ENCODE measurements around the gene ZNF581. TPM values are rescaled to one million over a fixed set of nuclear protein-coding genes. Genes with fewer than 3 reads are reported as not detected.

Gene ZNF581
- total RNA-seq, 1 experiment from 2014 or later: 46.2 TPM

GRCh38 chr19:55611983-55612645 lies 31.3 kb upstream of the ZNF581 start:
- intact Hi-C loops (cut with micrococcal nuclease; ENCODE audit: unreplicated experiment): no loop called here
- ChIA-PET POLR2A (no interaction called here), CTCF (no interaction called here)
- no peak for TF ChIP-seq CTCF (IDR thresholded peaks at IDR 0.05; ENCODE audit: insufficient read depth in 1 of 2, low read depth in 1 of 2, low read length in 1 of 2, severe bottlenecking in 1 of 2, unreplicated experiment in 1 of 2)
- Histone ChIP-seq H3K4me1 (no peaks in the 10 kb centered on the region), H3K27me3 (replicated peaks; ENCODE audit: control insufficient read depth, insufficient read depth, low read length) (no peaks in the 10 kb centered on the region), H3K4me3 (ENCODE audit: low read depth, low read length) (no peak overlapping the region), H3K36me3 (ENCODE audit: control insufficient read depth, insufficient read depth, low read length) (no peaks in the 10 kb centered on the region), H3K9me3 (no peaks in the 10 kb centered on the region)
- no peak for DNase-seq
- H3K27ac Mint-ChIP-seq (ENCODE audit: unreplicated experiment): no peak overlapping the region
- H3K4me1 Mint-ChIP-seq (ENCODE audit: low read depth, unreplicated experiment): no peaks in the 10 kb centered on the region
- H3K9me3 Mint-ChIP-seq (ENCODE audit: unreplicated experiment): no peaks in the 10 kb centered on the region
- BruUV-seq (replicated peaks): no TSS peak
- H3K36me3 Mint-ChIP-seq (ENCODE audit: insufficient read depth, unreplicated experiment): peaks cover 14% of the 10 kb centered on the region
- H3K27me3 Mint-ChIP-seq (ENCODE audit: insufficient read depth, unreplicated experiment): no peaks in the 10 kb centered on the region
- no peak overlapping the region for H3K4me3 Mint-ChIP-seq (ENCODE audit: unreplicated experiment)

DNA sequence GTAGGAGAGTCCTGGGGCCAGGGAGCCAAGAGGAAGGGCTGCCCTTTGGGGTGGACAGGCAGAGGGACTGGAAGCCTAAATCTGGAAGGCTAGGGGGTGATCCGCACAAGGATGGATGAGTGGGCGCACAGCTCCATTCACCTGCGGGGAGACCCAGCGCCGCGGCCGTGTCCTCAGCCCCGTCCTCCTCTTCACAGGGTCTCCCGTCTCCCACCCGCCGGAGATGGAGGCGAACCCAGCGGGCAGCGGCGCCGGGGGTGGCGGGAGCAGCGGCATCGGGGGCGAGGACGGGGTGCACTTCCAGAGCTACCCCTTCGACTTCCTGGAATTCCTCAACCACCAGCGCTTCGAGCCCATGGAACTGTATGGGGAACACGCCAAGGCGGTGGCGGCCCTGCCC lies 30.1 kb upstream of the ZNF581 start:
- DNase-seq: no peak
- H3K27me3 Mint-ChIP-seq (ENCODE audit: insufficient read depth, unreplicated experiment): no peaks in the 10 kb centered on the region
- BruUV-seq (replicated peaks): no TSS peak
- peaks cover 18% of the 10 kb centered on the region for H3K36me3 Mint-ChIP-seq (ENCODE audit: insufficient read depth, unreplicated experiment)
- H3K9me3 ChIP-seq: no peaks in the 10 kb centered on the region
- POLR2A ChIA-PET: no interaction called here
- H3K4me1 Mint-ChIP-seq (ENCODE audit: low read depth, unreplicated experiment): no peaks in the 10 kb centered on the region
- CTCF ChIA-PET: no interaction called here
- no peaks in the 10 kb centered on the region; the same call in 1 of the 2 replicates for H3K36me3 ChIP-seq (ENCODE audit: control insufficient read depth, insufficient read depth, low read length)
- no peak overlapping the region for H3K27ac Mint-ChIP-seq (ENCODE audit: unreplicated experiment)
- no peak for TF ChIP-seq CTCF (IDR thresholded peaks at IDR 0.05; ENCODE audit: insufficient read depth in 1 of 2, low read depth in 1 of 2, low read length in 1 of 2, severe bottlenecking in 1 of 2, unreplicated experiment in 1 of 2)
- no peak overlapping the region for H3K4me3 Mint-ChIP-seq (ENCODE audit: unreplicated experiment)
- no peaks in the 10 kb centered on the region for H3K4me1 ChIP-seq
- intact Hi-C loops (cut with micrococcal nuclease; ENCODE audit: unreplicated experiment): no loop called here
- no peak overlapping the region for H3K4me3 ChIP-seq (ENCODE audit: low read depth, low read length)
- H3K9me3 Mint-ChIP-seq (ENCODE audit: unreplicated experiment): no peaks in the 10 kb centered on the region
- no peaks in the 10 kb centered on the region for H3K27me3 ChIP-seq (replicated peaks; ENCODE audit: control insufficient read depth, insufficient read depth, low read length)

DNA sequence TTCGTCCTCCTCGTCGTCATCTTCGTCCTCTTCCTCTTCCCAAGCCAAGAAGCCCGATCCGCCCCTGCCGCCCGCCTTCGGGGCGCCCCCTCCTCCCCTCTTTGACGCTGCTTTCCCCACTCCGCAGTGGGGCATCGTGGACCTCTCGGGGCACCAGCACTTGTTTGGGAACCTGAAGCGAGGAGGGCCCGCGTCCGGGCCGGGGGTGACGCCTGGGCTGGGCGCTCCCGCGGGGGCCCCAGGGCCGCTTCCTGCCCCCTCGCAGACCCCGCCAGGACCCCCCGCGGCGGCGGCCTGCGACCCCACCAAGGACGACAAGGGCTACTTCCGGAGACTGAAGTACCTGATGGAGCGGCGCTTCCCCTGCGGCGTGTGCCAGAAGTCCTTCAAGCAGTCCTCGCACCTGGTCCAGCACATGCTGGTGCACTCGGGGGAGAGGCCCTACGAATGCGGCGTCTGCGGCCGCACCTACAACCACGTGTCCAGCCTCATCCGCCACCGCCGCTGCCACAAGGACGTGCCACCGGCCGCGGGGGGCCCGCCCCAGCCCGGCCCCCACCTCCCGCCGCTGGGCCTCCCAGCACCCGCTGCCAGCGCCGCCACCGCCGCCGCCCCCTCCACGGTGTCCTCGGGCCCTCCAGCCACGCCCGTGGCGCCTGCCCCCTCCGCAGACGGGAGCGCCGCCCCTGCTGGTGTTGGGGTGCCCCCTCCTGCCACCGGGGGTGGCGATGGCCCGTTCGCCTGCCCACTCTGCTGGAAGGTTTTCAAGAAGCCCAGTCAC lies 29.3 kb upstream of the ZNF581 start:
- H3K9me3 ChIP-seq: no peaks in the 10 kb centered on the region
- BruUV-seq (replicated peaks): no TSS peak
- intact Hi-C loops (cut with micrococcal nuclease; ENCODE audit: unreplicated experiment): no loop called here
- no peaks in the 10 kb centered on the region for H3K27me3 ChIP-seq (replicated peaks; ENCODE audit: control insufficient read depth, insufficient read depth, low read length)
- POLR2A ChIA-PET: no interaction called here
- Mint-ChIP-seq H3K4me3 (ENCODE audit: unreplicated experiment) (no peak overlapping the region), H3K27me3 (ENCODE audit: insufficient read depth, unreplicated experiment) (no peaks in the 10 kb centered on the region), H3K27ac (ENCODE audit: unreplicated experiment) (no peak overlapping the region), H3K4me1 (ENCODE audit: low read depth, unreplicated experiment) (no peaks in the 10 kb centered on the region), H3K36me3 (ENCODE audit: insufficient read depth, unreplicated experiment) (peaks cover 23% of the 10 kb centered on the region), H3K9me3 (ENCODE audit: unreplicated experiment) (no peaks in the 10 kb centered on the region)
- DNase-seq: no peak
- CTCF ChIA-PET: no interaction called here
- H3K4me1 ChIP-seq: no peaks in the 10 kb centered on the region
- no peak overlapping the region for H3K4me3 ChIP-seq (ENCODE audit: low read depth, low read length)
- H3K36me3 ChIP-seq (ENCODE audit: control insufficient read depth, insufficient read depth, low read length): no peaks in the 10 kb centered on the region; the same call in 1 of the 2 replicates
- no peak for TF ChIP-seq CTCF (IDR thresholded peaks at IDR 0.05; ENCODE audit: insufficient read depth in 1 of 2, low read depth in 1 of 2, low read length in 1 of 2, severe bottlenecking in 1 of 2, unreplicated experiment in 1 of 2)
